ENCODE measurements around the gene NRG3.

- TF ChIP-seq CTCF (IDR thresholded peaks at IDR 0.05) (no peak), POLR2A (IDR thresholded peaks at IDR 0.05) (no peak)
Measured at GRCh38 chr10:82982110-82982608, 1107.2 kb downstream of the NRG3 start.
